Measurements from ENCODE around the gene GRAMD1B. TPM values are rescaled to one million over a fixed set of nuclear protein-coding genes. Genes with fewer than 3 reads are reported as not detected.

Gene GRAMD1B
- total RNA-seq, 1 experiment from 2014 or later, result 12.7 TPM

DNA sequence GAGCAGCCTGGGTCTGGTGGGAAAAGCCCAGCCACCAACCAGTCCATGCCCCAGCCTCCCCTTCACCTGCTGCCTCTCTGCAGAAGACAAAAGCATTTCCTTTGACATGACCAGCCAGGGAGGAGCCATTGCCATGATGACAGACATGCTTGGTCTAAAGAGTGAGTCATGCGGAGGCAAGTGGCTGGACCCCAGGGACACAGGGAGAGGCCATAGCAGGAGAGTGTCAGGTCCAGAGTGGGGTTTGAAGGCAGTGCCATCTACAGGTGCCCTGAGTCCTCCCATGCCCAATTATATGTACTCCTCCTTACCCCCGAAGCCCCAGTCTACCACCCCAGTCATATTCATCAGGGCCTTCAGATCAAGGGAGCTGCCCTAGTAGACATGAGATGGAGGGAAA lies 157.0 kb downstream of the GRAMD1B start:
- DNase-seq (ENCODE audit: low read depth, low spot score), result no peak
- H3K36me3 ChIP-seq (ENCODE audit: control insufficient read depth in 1 of 2, insufficient read depth in 2 of 2, low read length in 2 of 2), result no peaks in the 10 kb centered on the region
- intact Hi-C loops (cut with micrococcal nuclease), result no loop called here

DNA sequence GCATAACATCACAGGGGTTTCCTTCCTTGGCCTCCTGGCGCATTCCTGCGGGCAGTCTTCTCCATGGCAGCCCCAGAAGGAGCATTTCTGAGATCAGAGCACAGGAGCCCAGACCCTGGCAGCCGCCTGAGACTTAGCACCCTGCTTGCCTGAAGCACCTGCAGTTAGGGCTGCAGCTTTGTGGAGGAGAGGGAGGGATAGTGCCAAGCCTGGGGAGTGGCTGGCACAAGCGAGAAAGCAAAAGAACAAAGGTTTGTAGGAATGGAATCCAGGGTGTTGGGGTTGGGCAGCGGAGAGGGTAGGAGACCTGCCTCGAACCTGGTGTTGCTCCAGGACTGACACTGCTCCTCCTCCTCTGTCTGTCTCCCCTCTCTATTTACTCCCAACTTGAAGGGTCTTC lies 157.5 kb downstream of the GRAMD1B start:
- Histone ChIP-seq H3K4me2 (ENCODE audit: low read length) (no peak overlapping the region), H3K79me2 (ENCODE audit: insufficient read depth, low read length) (no peaks in the 10 kb centered on the region), H3K36me3 (ENCODE audit: control insufficient read depth in 1 of 2, insufficient read depth in 2 of 2, low read length in 2 of 2) (no peaks in the 10 kb centered on the region), H3K27me3 (ENCODE audit: insufficient read depth, low read length) (no peaks in the 10 kb centered on the region), H3K27ac (ENCODE audit: low read depth, low read length) (no peak overlapping the region), H3K4me1 (ENCODE audit: control insufficient read depth in 1 of 2, insufficient read depth in 2 of 2, low read length in 2 of 2) (peaks cover 12 to 13% of the 10 kb centered on the region in 2 experiments), H3K4me3 (replicated peaks in 1 of 2; ENCODE audit: low read depth in 1 of 2, low read length in 2 of 2) (no peak overlapping the region), H3K9me2 (ENCODE audit: insufficient read depth) (no peaks in the 10 kb centered on the region), H3K9ac (ENCODE audit: low read length) (no peak overlapping the region), H3K9me3 (ENCODE audit: control insufficient read depth in 1 of 2, insufficient read depth in 1 of 2, low read depth in 1 of 2, low read length in 2 of 2) (no peaks in the 10 kb centered on the region), H4K20me1 (ENCODE audit: insufficient read depth) (no peaks in the 10 kb centered on the region), H2AFZ (ENCODE audit: low read depth, low read length, poor library complexity, severe bottlenecking) (no peak overlapping the region)
- RAD21 ChIA-PET (ENCODE audit: low non-redundant PET in 1 of 2, low total read pairs in 2 of 2, uncharacterized antibody in 2 of 2, unreplicated experiment in 2 of 2), result no interaction called here
- intact Hi-C loops (cut with micrococcal nuclease), result no loop called here
- BruUV-seq (replicated peaks), result no TSS peak
- CTCF ChIA-PET, result no interaction called here
- DNase-seq (ENCODE audit: low read depth, low spot score) (no peak), ATAC-seq (no peak)
- POLR2A ChIA-PET, result no interaction called here
- TF ChIP-seq ZNF274 (IDR thresholded peaks at IDR 0.05; ENCODE audit: low read depth, low read length) (no peak), CBX3 (IDR thresholded peaks at IDR 0.05; ENCODE audit: low read depth) (no peak), TCF7L2 (IDR thresholded peaks at IDR 0.05; ENCODE audit: borderline replicate concordance, extremely low read depth, insufficient read depth, insufficient read length) (no peak), MAX (IDR thresholded peaks at IDR 0.05) (no peak), CEBPB (IDR thresholded peaks at IDR 0.05; ENCODE audit: low read depth) (no peak), ELF1 (IDR thresholded peaks at IDR 0.05; ENCODE audit: borderline replicate concordance, low read depth) (no peak), RAD21 (IDR thresholded peaks at IDR 0.05; ENCODE audit: low read depth) (no peak), SIN3A (IDR thresholded peaks at IDR 0.05; ENCODE audit: low read depth) (no peak), EZH2 (IDR thresholded peaks at IDR 0.05) (no peak), YY1 (IDR thresholded peaks at IDR 0.05; ENCODE audit: extremely low read depth, insufficient replicate concordance, low read depth, low read length) (no peak), ZBTB33 (IDR thresholded peaks at IDR 0.05; ENCODE audit: extremely low read depth, insufficient replicate concordance, low read length) (no peak), EZH2phosphoT487 (IDR thresholded peaks at IDR 0.05; ENCODE audit: borderline replicate concordance) (no peak), CTCF (IDR thresholded peaks at IDR 0.05 in 2 of 3, conservative IDR thresholded peaks at IDR 0.05 in 1 of 3; ENCODE audit: borderline replicate concordance in 1 of 3, insufficient read depth in 1 of 3, low read depth in 2 of 3, low read length in 2 of 3) (no peak), SRF (IDR thresholded peaks at IDR 0.05; ENCODE audit: low read depth) (no peak)
- TF ChIP-seq, protein P1, sequence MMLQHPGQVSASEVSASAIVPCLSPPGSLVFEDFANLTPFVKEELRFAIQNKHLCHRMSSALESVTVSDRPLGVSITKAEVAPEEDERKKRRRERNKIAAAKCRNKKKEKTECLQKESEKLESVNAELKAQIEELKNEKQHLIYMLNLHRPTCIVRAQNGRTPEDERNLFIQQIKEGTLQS (IDR thresholded peaks at IDR 0.05), result no peak

More for the DNA sequence above, 157.0 kb downstream of the GRAMD1B start:
- ChIA-PET RAD21 (ENCODE audit: low non-redundant PET in 1 of 2, low total read pairs in 2 of 2, uncharacterized antibody in 2 of 2, unreplicated experiment in 2 of 2) (no interaction called here), CTCF (no interaction called here), POLR2A (no interaction called here)
- H4K20me1 ChIP-seq (ENCODE audit: insufficient read depth), result no peaks in the 10 kb centered on the region
- ATAC-seq, result no peak
- no TSS peak for BruUV-seq (replicated peaks)
- no peak overlapping the region for H2AFZ ChIP-seq (ENCODE audit: low read depth, low read length, poor library complexity, severe bottlenecking)
- H3K9me3 ChIP-seq (ENCODE audit: control insufficient read depth in 1 of 2, insufficient read depth in 1 of 2, low read depth in 1 of 2, low read length in 2 of 2), result no peaks in the 10 kb centered on the region
- H3K4me3 ChIP-seq (replicated peaks in 1 of 2; ENCODE audit: low read depth in 1 of 2, low read length in 2 of 2), result no peak overlapping the region
- peaks cover 12 to 13% of the 10 kb centered on the region in 2 experiments for H3K4me1 ChIP-seq (ENCODE audit: control insufficient read depth in 1 of 2, insufficient read depth in 2 of 2, low read length in 2 of 2)
- no peak overlapping the region for H3K4me2 ChIP-seq (ENCODE audit: low read length)
- no peaks in the 10 kb centered on the region for H3K79me2 ChIP-seq (ENCODE audit: insufficient read depth, low read length)
- H3K27me3 ChIP-seq (ENCODE audit: insufficient read depth, low read length), result no peaks in the 10 kb centered on the region
- no peaks in the 10 kb centered on the region for H3K9me2 ChIP-seq (ENCODE audit: insufficient read depth)
- TF ChIP-seq JUND (IDR thresholded peaks at IDR 0.05) (no peak), EZH2phosphoT487 (IDR thresholded peaks at IDR 0.05; ENCODE audit: borderline replicate concordance) (no peak), SRF (IDR thresholded peaks at IDR 0.05; ENCODE audit: low read depth) (no peak), ELF1 (IDR thresholded peaks at IDR 0.05; ENCODE audit: borderline replicate concordance, low read depth) (no peak)
- TF ChIP-seq, protein P1 (IDR thresholded peaks at IDR 0.05), result no peak
- H3K9ac ChIP-seq (ENCODE audit: low read length), result no peak overlapping the region
- no peak overlapping the region for H3K27ac ChIP-seq (ENCODE audit: low read depth, low read length)
